Activated naive CD4-positive, alpha-beta T cell treated with Interleukin-2 at 50 U/mL for 16 hours (primary cell): ENCODE measurements around the gene CCL21.

ENCODE experiments used
- DNase-seq: peaks from one replicate; pipeline ENCODE4 v3.0.0-alpha.2; 2020

Gene CCL21

DNA sequence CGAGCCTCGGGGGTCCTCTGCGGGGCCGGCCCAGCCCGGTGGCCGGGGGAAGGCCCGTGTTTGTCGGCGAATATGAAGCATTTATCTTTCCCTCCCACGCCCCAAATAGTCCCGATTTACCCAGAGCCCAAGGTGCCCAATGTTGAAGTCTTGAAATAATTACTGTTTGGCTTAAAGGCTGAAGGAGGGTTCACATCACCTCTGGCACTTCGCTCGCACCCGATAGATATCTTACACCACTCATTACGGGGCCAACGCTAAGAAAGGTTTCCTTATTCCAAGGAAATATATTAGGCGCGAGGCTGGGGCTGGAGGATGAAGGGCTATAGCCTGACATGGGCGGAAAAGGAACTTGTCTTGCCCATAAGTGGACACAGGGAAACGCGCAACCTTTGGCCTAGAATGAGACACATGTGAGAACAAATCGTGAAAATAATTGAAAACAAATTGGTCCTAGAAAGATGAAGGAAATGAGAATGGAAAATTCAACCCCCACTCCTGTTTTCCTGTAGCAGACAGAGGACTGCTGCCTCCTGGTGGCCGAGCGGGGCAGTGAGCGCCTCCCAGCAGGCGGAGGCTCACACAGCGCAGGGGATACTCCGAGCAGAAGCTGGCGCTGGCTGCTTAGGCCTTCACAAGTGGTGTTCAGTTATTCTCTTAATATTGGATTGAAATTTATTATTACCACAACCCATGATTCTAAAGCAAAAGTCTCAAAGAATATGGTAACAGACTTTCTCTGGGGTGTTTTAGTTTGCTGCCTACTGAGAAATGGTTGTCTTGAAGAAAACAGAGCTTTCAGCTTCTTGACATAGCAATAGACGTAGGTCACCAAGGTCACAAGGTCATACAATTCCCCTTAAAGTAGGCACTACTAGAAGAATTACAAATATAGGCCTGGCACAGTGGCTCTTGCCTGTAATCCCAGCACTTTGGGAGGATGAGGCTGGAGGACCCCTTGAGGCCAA lies 7.9 kb downstream of the CCL21 start:
- DNase-seq: peak; percentile 86

DNA sequence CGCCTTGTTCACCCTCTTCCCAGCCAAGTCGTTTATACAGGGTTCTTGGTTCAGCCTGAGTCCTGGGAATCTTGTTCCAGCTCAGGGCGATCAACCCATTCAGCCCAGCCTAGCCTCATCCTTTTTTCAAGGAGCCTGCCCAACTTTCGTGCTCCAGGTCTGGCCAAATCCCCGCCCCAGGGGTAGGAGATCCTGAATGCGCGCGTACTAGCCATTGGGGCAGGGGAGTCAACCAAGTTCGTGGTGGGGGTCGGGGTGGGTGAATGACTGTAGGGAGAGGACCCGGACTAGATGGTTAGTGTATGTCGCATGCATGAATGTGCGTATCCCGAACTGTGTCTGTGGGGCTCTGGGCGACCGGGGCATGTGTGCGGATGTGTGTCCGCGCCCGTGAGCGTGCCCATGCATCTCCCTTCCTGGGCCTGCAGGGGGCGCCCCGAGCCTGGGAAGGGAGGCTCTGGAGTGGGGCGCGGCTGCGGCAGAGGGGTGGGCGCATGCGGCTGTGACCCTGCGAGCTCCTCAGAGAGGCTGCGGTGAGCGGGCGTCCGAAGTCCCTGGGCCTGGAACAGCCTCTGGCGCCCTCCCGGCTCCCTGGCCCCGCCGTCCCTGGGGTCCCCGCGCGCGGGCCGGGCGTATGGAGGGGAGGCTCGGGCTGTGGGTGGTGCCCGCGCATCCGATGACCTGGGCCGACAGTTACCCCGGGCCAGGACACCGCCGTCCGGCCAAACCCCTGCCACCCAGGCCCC lies 8.7 kb downstream of the CCL21 start:
- DNase-seq: peak; percentile 81

GRCh38 chr9:34694811-34695210 lies 15.1 kb downstream of the CCL21 start:
- DNase-seq: no peak

GRCh38 chr9:34693560-34693959 lies 16.4 kb downstream of the CCL21 start:
- no peak for DNase-seq

DNA sequence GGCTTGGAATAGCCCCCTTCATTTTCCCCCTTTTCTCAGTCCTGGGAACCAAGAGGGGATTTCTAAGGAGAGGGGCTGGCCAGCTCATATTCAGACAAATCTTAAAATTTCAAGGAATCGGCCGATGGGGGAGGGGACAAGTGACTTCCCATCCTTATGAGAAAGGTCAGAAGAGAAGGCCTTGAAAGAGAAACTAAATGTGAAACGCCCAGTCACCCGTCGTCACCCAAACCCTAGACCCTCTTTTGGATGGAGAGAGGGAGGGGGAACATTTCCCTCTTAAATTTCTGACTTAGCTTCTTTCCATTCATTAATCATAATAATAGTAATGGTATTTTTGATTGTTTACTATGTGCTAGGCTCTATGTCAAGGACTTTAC lies 18.0 kb downstream of the CCL21 start:
- no peak for DNase-seq

DNA sequence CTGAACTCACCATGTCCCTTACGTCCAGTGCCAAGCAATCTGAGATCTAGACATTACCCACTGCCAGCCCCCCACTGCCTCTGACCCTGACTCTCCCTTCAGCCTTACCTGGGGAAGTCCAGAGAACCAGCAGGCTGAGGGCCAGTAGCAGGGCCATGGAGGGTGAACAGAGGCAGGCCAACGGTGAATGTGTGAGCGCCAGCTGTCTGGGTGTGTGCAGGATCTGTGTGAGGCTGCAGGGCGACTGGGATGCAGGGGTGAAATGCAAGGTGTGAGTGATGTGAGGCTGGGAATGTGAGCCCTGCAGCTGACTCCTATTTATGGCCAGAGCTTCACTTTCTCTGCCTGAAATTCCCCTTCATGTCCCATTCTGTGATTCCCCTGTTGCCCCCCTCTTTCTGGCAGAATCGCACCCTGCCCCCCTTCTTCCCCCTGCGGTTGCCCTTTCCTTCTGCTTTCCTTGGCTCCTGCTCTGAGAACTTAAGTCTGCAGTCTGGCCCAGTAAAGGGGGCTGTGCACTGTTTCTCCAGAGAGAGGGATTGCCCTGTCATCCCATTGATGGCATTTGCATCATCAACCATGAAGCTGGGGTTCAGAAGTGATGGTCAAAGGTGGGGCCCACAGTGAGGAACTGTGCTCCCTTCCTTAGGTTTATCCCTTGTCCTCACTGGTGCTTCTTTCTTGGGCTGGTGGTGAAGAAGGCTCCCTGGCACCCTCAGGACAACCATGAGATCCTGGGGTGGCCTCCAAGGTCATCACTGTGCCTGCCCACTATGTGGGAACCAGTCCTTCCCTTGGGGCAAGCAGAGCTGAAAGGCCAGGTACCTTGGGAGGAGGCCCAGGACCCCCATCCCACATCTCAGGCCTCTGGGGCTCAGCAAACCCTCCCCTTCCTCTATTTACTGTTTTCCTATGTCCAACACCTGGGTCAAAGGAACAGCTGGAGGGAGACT lies 18.7 kb downstream of the CCL21 start, which contains the start of gene CCL19:
Gene CCL19, minus strand, starts transcription at position 294 of the 953 bp plus-strand sequence. Its CDS starts 137 bp downstream, at position 157.
- DNase-seq: no peak

GRCh38 chr9:34689512-34689911 lies 20.4 kb downstream of the CCL21 start:
- no peak for DNase-seq

GRCh38 chr9:34689116-34689470 lies 20.8 kb downstream of the CCL21 start:
- DNase-seq: no peak

GRCh38 chr9:34688329-34689115 lies 21.4 kb downstream of the CCL21 start:
- no peak for DNase-seq

DNA sequence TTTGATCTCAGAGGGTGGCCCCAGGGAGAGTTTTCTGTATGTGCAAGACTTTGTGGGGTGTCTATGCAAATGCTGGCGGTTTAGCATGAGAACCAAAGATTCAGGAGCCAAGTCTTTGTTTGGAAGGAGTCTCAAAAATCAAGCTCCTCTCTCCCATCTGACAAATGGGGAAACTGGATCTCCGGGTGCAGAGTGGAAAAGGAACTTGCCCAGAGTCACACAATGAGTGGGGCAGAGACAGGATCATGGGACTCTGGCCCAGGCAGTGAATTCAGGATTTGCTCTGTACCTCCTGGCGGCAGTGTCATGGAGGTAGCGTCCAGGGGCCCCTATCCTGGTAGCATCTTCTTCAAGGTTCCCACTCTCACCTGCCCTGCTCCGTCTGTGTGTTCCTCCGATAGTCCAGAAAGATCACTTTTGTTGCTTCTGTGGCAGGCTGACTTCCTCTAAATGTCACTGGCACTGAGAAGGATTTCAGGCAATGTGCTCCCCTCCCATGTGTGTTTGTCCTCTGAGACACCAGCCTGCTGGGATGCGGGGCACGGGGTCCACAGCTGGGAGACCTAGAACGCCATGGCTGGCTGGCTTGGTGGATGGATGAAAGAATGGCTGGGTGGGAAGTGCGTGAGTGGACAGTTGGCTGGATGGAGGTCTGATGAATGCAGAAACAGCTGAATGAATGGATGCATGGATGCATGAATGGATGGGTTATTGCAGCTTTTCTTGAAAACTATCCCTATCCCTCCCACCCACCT lies 22.5 kb downstream of the CCL21 start:
- no peak for DNase-seq

DNA sequence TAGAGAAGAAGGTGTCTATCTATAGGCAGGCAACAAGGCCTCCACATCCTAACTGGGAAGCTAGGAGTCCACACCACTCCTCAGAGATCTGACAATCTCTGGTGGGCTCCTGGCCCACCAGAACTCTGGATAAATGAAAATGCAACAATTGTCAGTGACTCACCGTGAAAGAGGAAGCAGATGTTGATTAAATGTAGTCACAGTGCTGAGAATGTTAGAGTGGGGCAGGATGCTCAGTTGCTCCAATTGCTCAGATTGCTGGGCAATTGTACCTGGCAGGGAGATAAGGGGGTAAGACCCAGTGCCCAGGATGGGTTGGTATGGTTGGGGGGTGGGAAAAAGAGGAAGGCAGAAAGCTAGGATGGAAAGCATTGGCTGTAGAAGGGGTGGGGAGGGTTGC lies 23.2 kb downstream of the CCL21 start:
- no peak for DNase-seq

DNA sequence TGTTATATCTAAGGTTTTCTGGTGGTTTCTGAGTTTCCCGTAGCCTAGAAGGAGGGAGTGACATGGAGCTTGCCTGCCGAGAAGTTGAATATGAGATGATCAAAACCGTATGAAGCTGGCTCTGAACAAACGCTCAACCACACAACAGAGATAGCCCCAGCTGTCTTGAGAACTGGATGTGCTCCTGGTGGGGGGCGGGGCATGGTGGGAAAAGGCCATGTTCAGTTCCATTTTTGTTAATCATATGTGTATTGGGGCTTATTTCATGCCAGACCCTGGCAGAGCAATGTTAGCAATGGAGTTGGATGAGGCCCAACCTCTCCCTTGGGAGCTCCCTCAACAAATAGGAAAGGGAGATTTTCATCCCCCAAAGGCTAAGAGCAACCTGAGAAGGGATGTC lies 23.7 kb downstream of the CCL21 start:
- no peak for DNase-seq

DNA sequence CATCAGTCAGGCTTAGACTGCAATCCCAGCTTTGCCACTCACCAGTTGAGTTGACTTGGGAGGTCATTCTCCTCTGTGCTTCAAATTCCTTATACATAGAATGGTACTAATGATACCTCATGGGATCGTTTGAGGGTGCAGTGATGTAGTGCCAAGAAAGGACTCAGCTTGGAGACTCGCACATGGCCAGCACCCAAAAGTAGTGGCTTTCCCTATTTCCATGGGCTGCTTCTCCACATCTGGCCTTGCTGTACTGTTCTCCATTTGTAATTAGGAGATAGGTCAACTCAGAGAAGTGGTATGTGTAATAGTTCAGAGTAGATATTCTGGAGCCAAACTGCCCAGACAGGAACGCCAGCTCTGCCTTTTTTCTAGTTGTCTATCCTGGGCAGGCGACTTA lies 24.3 kb downstream of the CCL21 start:
- no peak for DNase-seq

GRCh38 chr9:34684816-34685215 lies 25.1 kb downstream of the CCL21 start:
- no peak for DNase-seq

DNA sequence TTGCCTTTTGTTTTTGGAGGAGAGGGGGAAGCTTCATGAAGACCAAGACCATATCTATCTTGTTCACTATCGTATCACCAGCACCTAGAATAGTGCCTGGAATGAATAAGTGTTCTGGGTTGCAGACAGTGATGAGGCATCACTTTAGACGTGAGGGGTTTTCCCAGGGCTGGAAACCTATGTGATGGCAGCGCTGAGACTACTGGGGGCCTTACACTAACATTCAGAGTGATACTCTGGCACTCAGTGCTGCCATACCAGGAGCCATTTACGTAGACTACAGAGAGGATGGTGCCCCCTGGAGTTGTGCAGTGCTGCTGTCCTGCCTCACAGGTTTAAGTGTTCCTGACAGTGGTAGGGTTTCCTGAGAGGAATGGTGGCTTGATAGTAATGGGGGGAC lies 25.8 kb downstream of the CCL21 start:
- DNase-seq: peak; percentile 43

- no peak for DNase-seq
Observed at GRCh38 chr9:34675869-34676268, 34.1 kb downstream of the CCL21 start.

DNA sequence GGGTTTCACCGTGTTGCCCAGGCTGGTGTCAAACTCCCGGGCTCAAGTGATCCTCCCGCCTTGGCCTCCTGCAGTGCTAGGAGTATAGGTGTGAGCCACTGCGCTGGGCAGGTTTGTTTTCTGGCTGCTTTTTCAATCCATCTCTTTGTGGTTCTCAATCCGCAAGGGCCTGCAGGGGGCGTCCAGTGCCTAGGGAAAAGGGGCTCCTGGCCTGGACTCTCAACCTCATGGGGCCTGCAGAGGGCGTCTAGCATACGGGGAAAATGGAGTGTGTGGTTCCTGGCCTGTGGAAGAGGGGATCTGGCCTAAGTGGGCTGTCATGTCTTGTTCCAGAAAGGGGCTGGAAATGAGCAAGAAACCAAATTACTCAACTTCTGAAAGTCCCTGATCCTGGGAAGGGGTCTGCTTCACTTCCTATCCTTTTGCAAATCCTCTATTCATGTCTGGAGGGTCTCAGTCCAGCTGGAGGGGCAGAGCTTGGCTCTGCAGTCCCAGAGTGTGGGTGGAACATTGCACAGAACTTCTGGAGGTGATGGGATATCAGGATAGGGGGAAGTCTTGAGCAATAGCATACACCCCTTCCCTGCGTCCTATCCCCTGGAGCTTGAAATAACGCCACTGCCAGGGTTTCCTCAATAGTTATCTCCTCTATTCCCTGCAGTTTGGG lies 34.8 kb downstream of the CCL21 start:
- peak; percentile 56 for DNase-seq

- no peak for DNase-seq
Observed at GRCh38 chr9:34674440-34674839, 35.5 kb downstream of the CCL21 start.

DNA sequence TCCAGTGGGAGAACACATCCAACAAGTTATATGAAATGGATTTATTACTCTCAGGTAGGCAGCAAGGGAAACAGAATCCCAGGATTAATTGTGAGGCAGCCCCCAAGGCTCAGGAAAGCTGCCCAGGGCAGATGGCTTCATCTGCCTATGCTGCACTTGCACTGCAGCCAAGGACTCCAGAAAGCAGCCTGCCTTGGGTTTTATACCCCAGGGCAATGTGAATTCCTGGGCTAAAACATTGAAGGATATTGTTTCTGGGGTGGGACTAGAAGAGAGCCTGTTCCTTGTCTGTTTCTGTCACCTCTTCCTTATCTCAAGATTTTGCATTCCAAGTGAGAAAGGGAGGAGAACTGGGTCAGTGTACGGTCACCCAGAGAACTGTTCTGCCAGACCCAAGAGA lies 38.6 kb downstream of the CCL21 start:
- DNase-seq: no peak

- DNase-seq: no peak
Observed at GRCh38 chr9:34669809-34670562, 40.0 kb downstream of the CCL21 start.
